Left ventricle myocardium inferior (tissue), 1 donor: ENCODE measurements around the gene TSLP. TPM values are rescaled to one million over a fixed set of nuclear protein-coding genes. Genes with fewer than 3 reads are reported as not detected.

ENCODE experiments used
- DNase-seq: peaks from one replicate; pipeline ENCODE4 v3.0.0-alpha.2; 2020
- H3K27ac ChIP-seq: fragments of 200-600 bp; replicated peaks from 2 replicates; pipeline ENCODE4 v1.8.0; 2021
- H3K27me3 ChIP-seq: fragments of 200-600 bp; 2 replicates; pipeline ENCODE4 v1.8.0; 2021; ENCODE audit warnings: low read depth
- H3K36me3 ChIP-seq: fragments of 200-600 bp; 2 replicates; pipeline ENCODE4 v1.8.0; 2021
- H3K4me1 ChIP-seq: fragments of 200-600 bp; 2 replicates; pipeline ENCODE4 v1.8.0; 2021
- H3K4me3 ChIP-seq: fragments of 200-600 bp; 2 replicates; pipeline ENCODE4 v1.8.0; 2021; ENCODE audit warnings: mild to moderate bottlenecking, moderate library complexity
- H3K9me3 ChIP-seq: fragments of 200-600 bp; replicated peaks from 2 replicates; pipeline ENCODE4 v1.8.0; 2021
- CTCF ChIP-seq: fragments of 200-600 bp; IDR thresholded peaks from 2 replicates; pipeline ENCODE4 v1.8.0; 2021; ENCODE audit warnings: antibody characterized with exemption, mild to moderate bottlenecking, borderline replicate concordance
- intact Hi-C: fragments of 100-400 bp; cut with micrococcal nuclease; formaldehyde crosslinking; loops from one replicate; pipeline ENCODE4 v1.11.0; 2022
- total RNA-seq: library from RNA; stranded (reverse); fragmentation: NEBNext Ultra II Directional; extraction: Animal tissue kit (Norgen Biotek cat#: 25700); gene quantifications from one replicate; pipeline ENCODE4 v1.2.1, GENCODE V29; 2021
- donor health status: DM: no; HTN: yes; CAD: no; lungs with severe emphysema.

The TSLP gene
- total RNA-seq, 1 donor from 2014 or later, result 5.3 TPM

DNA sequence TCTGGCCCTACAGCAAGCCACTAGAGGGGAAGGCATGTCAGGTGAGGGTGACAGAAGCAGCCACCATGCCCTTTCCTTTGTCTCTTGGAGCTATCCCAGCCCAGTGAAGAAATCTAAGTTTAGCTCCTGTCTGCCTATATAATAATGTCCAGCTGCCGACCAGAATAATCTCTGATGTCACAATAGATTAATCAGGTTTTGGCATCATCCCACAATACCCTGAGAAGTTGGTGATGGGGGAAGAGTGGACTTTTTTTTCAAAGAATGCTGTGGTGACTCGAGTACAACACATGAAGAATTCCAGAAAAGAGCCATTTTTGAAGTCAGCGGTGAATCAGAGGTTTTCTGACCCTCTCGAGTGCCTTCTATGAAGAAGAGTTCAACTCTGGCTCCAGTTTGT is 1.7 kb upstream of the TSLP start:
- intact Hi-C loops, result loop anchor here (10.0 kb wide), 1 partner anchor 315 kb away; no protein-coding TSS in a partner anchor
- Histone ChIP-seq H3K4me3 (peak overlapping the region; percentile 55), H3K4me1 (peaks cover 39% of the 10 kb centered on the region), H3K27me3 (peaks cover 71% of the 10 kb centered on the region), H3K9me3 (no peaks in the 10 kb centered on the region), H3K36me3 (no peaks in the 10 kb centered on the region), H3K27ac (no peak overlapping the region)
- DNase-seq, result no peak
- no peak for TF ChIP-seq CTCF

- H3K27ac ChIP-seq, result no peak overlapping the region
- H3K4me1 ChIP-seq, result peaks cover 45% of the 10 kb centered on the region
- intact Hi-C loops, result no loop called here
- DNase-seq, result peak; percentile 26
- peak overlapping the region; percentile 55 for H3K4me3 ChIP-seq
- H3K27me3 ChIP-seq, result peaks cover 65% of the 10 kb centered on the region
- no peak for TF ChIP-seq CTCF
- no peaks in the 10 kb centered on the region for H3K36me3 ChIP-seq
- H3K9me3 ChIP-seq, result no peaks in the 10 kb centered on the region
Observed at GRCh38 chr5:111070272-111071134, 1.0 kb upstream of the TSLP start.

GRCh38 chr5:111072949-111073682 is 1.6 kb downstream of the TSLP start:
- Histone ChIP-seq H3K27ac (peak overlapping the region; percentile 67), H3K27me3 (peaks cover 38% of the 10 kb centered on the region), H3K4me1 (peaks cover 45% of the 10 kb centered on the region), H3K9me3 (no peaks in the 10 kb centered on the region), H3K4me3 (peak overlapping the region; percentile 71), H3K36me3 (no peaks in the 10 kb centered on the region)
- no peak for TF ChIP-seq CTCF
- intact Hi-C loops, result no loop called here
- DNase-seq, result peak; percentile 71

- no peaks in the 10 kb centered on the region for H3K36me3 ChIP-seq
- intact Hi-C loops, result no loop called here
- H3K4me3 ChIP-seq, result peak overlapping the region; percentile 71
- H3K4me1 ChIP-seq, result peaks cover 45% of the 10 kb centered on the region
- TF ChIP-seq CTCF, result no peak
- DNase-seq, result no peak
- H3K9me3 ChIP-seq, result no peaks in the 10 kb centered on the region
- no peak overlapping the region for H3K27ac ChIP-seq
- H3K27me3 ChIP-seq, result peaks cover 27% of the 10 kb centered on the region
Observed at GRCh38 chr5:111074244-111074643, 2.7 kb downstream of the TSLP start.

DNA sequence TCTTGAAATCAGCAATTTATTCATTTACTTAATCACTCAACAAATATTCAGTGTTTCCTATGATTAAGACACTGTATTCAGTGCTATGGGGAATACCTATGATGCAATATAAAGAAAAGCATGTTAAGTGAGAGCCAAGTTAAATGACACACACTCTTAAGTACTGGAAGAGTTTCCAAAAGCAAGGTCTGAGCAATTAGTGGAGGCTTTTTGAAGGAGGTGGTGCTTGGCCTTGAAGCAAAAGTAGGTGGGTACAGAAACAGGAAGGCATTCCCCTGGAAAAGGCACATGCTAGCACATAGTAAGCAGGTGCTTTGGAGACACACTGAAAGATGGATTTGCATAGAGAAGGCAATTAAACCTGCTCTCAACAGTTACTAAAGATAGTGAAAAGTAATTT is 4.0 kb downstream of the TSLP start:
- Histone ChIP-seq H3K27ac (no peak overlapping the region), H3K4me1 (peaks cover 36% of the 10 kb centered on the region), H3K4me3 (no peak overlapping the region), H3K9me3 (no peaks in the 10 kb centered on the region), H3K36me3 (no peaks in the 10 kb centered on the region), H3K27me3 (peaks cover 14% of the 10 kb centered on the region)
- no peak for TF ChIP-seq CTCF
- intact Hi-C loops, result no loop called here
- no peak for DNase-seq
